ENCODE results near the gene SAMD1. TPM values are rescaled to one million over a fixed set of nuclear protein-coding genes. Genes with fewer than 3 reads are reported as not detected.

The SAMD1 gene
- total and polyA plus RNA-seq, 2 experiments from 2014 or later: 112 to 136 TPM

- Histone ChIP-seq H3K4me3 (no peak overlapping the region), H3K27ac (no peak overlapping the region), H3K9me3 (ENCODE audit: low read depth) (no peaks in the 10 kb centered on the region), H3K36me3 (no peaks in the 10 kb centered on the region), H3K27me3 (peaks cover 13% of the 10 kb centered on the region), H3K4me1 (ENCODE audit: low read depth) (peaks cover 15% of the 10 kb centered on the region)
- DNase-seq (ENCODE audit: low read depth in 1 of 2, low spot score in 1 of 2): no peak
- no peak for TF ChIP-seq CTCF (IDR thresholded peaks at IDR 0.05; ENCODE audit: low read depth, low read length)
These were observed 20.1 kb downstream of the SAMD1 start for GRCh38 chr19:14070268-14071050.

GRCh38 chr19:14066134-14066533 lies 24.4 kb downstream of the SAMD1 start:
- no peak overlapping the region for H3K27ac ChIP-seq
- no peak for DNase-seq (ENCODE audit: low read depth in 1 of 2, low spot score in 1 of 2)
- H3K4me1 ChIP-seq (ENCODE audit: low read depth): no peaks in the 10 kb centered on the region
- no peaks in the 10 kb centered on the region for H3K27me3 ChIP-seq
- no peaks in the 10 kb centered on the region for H3K9me3 ChIP-seq (ENCODE audit: low read depth)
- no peaks in the 10 kb centered on the region for H3K36me3 ChIP-seq
- no peak for TF ChIP-seq CTCF (IDR thresholded peaks at IDR 0.05; ENCODE audit: low read depth, low read length)
- no peak overlapping the region for H3K4me3 ChIP-seq

DNA sequence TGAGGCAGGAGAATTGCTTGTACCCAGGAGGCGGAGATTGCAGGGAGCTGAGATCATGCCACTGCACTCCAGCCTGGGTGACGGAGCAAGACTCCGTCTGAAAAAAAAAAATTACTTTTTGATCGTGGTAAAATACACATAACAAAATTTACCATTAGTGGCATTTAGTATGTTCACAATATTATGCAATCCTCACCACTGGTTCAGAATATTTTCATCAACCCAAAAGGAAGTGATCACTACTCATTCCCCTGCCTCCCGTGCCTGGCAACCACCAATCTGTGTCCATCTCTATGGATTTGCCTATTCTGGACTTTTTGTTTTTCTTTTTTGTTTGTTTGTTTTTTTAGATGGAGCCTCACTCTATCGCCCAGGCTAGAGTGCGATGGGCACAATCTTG lies 27.4 kb downstream of the SAMD1 start:
- H3K27ac ChIP-seq: no peak overlapping the region
- no peak overlapping the region for H3K4me3 ChIP-seq
- H3K4me1 ChIP-seq (ENCODE audit: low read depth): no peaks in the 10 kb centered on the region
- H3K9me3 ChIP-seq (ENCODE audit: low read depth): no peaks in the 10 kb centered on the region
- no peak for TF ChIP-seq CTCF (IDR thresholded peaks at IDR 0.05; ENCODE audit: low read depth, low read length)
- peak in 1 of 2 donors; percentile 11 for DNase-seq (ENCODE audit: low read depth in 1 of 2, low spot score in 1 of 2)
- H3K27me3 ChIP-seq: peaks cover 18% of the 10 kb centered on the region
- H3K36me3 ChIP-seq: no peaks in the 10 kb centered on the region

GRCh38 chr19:14062558-14062855 lies 28.0 kb downstream of the SAMD1 start:
- H3K4me3 ChIP-seq: no peak overlapping the region
- H3K9me3 ChIP-seq (ENCODE audit: low read depth): no peaks in the 10 kb centered on the region
- no peak for DNase-seq (ENCODE audit: low read depth in 1 of 2, low spot score in 1 of 2)
- peaks cover 23% of the 10 kb centered on the region for H3K27me3 ChIP-seq
- peaks cover 4% of the 10 kb centered on the region for H3K4me1 ChIP-seq (ENCODE audit: low read depth)
- H3K27ac ChIP-seq: no peak overlapping the region
- H3K36me3 ChIP-seq: no peaks in the 10 kb centered on the region
- no peak for TF ChIP-seq CTCF (IDR thresholded peaks at IDR 0.05; ENCODE audit: low read depth, low read length)

DNA sequence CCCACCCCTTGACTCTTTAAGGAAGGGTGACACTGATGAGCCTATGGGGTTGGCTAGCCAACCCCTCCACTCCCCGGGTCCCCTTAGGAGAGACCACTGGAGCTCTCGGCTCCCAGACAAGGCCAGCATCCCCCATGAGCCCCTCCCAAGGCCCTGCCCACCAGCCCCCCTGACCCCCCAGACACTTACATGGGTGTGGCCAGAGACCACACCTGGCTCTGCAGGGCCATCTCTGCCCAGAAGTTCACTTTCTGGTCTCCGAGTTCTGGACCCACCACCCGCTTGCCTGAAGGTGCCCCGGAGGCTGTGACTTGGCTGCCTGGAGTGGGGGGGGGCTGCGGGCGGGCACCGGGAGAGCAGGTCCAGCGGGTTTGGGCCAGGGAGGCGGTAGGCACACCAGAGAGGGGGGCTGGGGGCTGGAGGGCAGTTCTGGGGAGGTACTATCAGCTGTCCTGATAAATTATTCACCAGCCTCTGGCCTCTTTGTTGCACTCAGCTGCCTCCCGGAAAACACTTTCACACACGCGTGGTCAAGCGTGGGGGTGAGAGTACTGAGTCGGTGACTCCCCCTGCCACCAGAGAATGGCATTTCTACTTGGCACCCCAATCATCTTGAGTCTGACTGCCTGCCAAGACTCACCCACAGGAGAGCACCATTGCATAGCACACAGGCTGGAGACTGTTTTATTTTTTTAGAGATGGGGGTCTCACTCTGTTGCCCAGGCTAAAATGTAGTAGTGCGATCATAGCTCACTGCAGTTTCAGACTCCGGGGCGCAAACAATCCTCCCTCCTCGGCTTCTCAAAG lies 28.6 kb downstream of the SAMD1 start, which contains the start of gene PALM3:
Gene PALM3 (minus strand): TSS at position 326 of the 807 bp plus-strand sequence. CDS start 96 bp downstream, at position 230.
- DNase-seq (ENCODE audit: low read depth in 1 of 2, low spot score in 1 of 2): no peak
- TF ChIP-seq CTCF (IDR thresholded peaks at IDR 0.05; ENCODE audit: low read depth, low read length): no peak

More for the DNA sequence above, 28.6 kb downstream of the SAMD1 start, which contains the start of gene PALM3:
- Histone ChIP-seq H3K4me1 (ENCODE audit: low read depth) (peaks cover 4% of the 10 kb centered on the region), H3K27ac (no peak within 1 kb of the TSS), H3K4me3 (no peak within 1 kb of the TSS), H3K27me3 (peaks cover 23% of the 10 kb centered on the region), H3K36me3 (no peaks in the 10 kb centered on the region), H3K9me3 (ENCODE audit: low read depth) (no peaks in the 10 kb centered on the region)

Measured in cardiac muscle cell (in vitro differentiated cells and primary cell).